Uterus (tissue), 4 donors: ENCODE results near the gene FAM83F. TPM values are rescaled to one million over a fixed set of nuclear protein-coding genes. Genes with fewer than 3 reads are reported as not detected.

Experiments
- DNase-seq, 2 donors: peaks; one replicate each; pipeline ENCODE4 v3.0.0-alpha.2; 2019 to 2020
- H3K27ac ChIP-seq, 2 donors: fragments of 200-600 bp; sonication (generic); 1 replicate in 1 of 2; 2 replicates in 1 of 2; pipeline ENCODE4 v1.5.1; 2016 to 2018
- H3K27me3 ChIP-seq, 2 donors: fragments of 200-600 bp; sonication (generic); one replicate each; pipeline ENCODE4 v1.5.1; 2018 to 2019; ENCODE audit warnings: control low read depth in 1 of 2
- H3K36me3 ChIP-seq, 2 donors: fragments of 200-600 bp; sonication (generic); one replicate each; pipeline ENCODE4 v1.5.1; 2019; ENCODE audit warnings: control low read depth in 1 of 2
- H3K4me1 ChIP-seq, 2 donors: fragments of 200-600 bp; sonication (generic); one replicate each; pipeline ENCODE4 v1.5.1; 2018 to 2019; ENCODE audit warnings: control low read depth in 1 of 2
- H3K4me3 ChIP-seq, 2 donors: fragments of 200-600 bp; sonication (generic); 1 replicate in 1 of 2; 2 replicates in 1 of 2; pipeline ENCODE4 v1.5.1; 2018 to 2019; ENCODE audit warnings: mild to moderate bottlenecking in 1 of 2
- H3K9me3 ChIP-seq, 2 donors: fragments of 200-600 bp; sonication (generic); one replicate each; pipeline ENCODE4 v1.5.1; 2019; ENCODE audit warnings: control low read depth in 1 of 2
- POLR2A ChIP-seq, 2 donors: fragments of 450-650 bp; IDR thresholded peaks; one replicate each; pipeline ENCODE4 v1.6.1; 2016; ENCODE audit warnings: antibody characterized with exemption in 2 of 2, mild to moderate bottlenecking in 1 of 2, moderate library complexity in 1 of 2
- intact Hi-C: fragments of 100-400 bp; cut with DNase I; formaldehyde crosslinking; loops from one replicate; pipeline ENCODE4 v1.15.1; 2023; ENCODE audit warnings: low total_unique reads
- total RNA-seq, 4 donors: library from RNA; depleted of rRNA in 3 of 4; stranded (reverse); fragments of >200 nt in 3 of 4; gene quantifications; one replicate each; pipeline versions ENCODE4 v1.1.0 to v1.2.4, GENCODE V29; 2014 to 2023
- TF ChIP-seq, protein P1 (sequence below), 4 experiments: fragments of 200-600 bp in 2 of 4; fragments of 450-650 bp in 2 of 4; sonication (generic) in 2 of 4; IDR thresholded peaks; one replicate each; pipeline ENCODE4 v1.5.1; 2016 to 2019; ENCODE audit warnings: antibody characterized with exemption in 4 of 4, mild to moderate bottlenecking in 2 of 4, moderate library complexity in 1 of 4
- donor health status: DM: yes; HTN: yes; CAD: no.

The FAM83F gene
- total RNA-seq, 4 donors from 2014 or later = under 0.01 to 2.6 (median 0.11) TPM

GRCh38 chr22:40007853-40008710 lies 13.3 kb downstream of the FAM83F start:
- no peak for TF ChIP-seq POLR2A (IDR thresholded peaks at IDR 0.05)
- TF ChIP-seq, protein P1, sequence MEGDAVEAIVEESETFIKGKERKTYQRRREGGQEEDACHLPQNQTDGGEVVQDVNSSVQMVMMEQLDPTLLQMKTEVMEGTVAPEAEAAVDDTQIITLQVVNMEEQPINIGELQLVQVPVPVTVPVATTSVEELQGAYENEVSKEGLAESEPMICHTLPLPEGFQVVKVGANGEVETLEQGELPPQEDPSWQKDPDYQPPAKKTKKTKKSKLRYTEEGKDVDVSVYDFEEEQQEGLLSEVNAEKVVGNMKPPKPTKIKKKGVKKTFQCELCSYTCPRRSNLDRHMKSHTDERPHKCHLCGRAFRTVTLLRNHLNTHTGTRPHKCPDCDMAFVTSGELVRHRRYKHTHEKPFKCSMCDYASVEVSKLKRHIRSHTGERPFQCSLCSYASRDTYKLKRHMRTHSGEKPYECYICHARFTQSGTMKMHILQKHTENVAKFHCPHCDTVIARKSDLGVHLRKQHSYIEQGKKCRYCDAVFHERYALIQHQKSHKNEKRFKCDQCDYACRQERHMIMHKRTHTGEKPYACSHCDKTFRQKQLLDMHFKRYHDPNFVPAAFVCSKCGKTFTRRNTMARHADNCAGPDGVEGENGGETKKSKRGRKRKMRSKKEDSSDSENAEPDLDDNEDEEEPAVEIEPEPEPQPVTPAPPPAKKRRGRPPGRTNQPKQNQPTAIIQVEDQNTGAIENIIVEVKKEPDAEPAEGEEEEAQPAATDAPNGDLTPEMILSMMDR (IDR thresholded peaks at IDR 0.05) = no peak
- no peaks in the 10 kb centered on the region for H3K4me1 ChIP-seq
- H3K9me3 ChIP-seq = no peaks in the 10 kb centered on the region
- intact Hi-C loops = no loop called here
- H3K4me3 ChIP-seq = no peak overlapping the region
- DNase-seq = no peak
- no peaks in the 10 kb centered on the region for H3K27me3 ChIP-seq
- H3K27ac ChIP-seq = no peak overlapping the region
- H3K36me3 ChIP-seq = no peaks in the 10 kb centered on the region

DNA sequence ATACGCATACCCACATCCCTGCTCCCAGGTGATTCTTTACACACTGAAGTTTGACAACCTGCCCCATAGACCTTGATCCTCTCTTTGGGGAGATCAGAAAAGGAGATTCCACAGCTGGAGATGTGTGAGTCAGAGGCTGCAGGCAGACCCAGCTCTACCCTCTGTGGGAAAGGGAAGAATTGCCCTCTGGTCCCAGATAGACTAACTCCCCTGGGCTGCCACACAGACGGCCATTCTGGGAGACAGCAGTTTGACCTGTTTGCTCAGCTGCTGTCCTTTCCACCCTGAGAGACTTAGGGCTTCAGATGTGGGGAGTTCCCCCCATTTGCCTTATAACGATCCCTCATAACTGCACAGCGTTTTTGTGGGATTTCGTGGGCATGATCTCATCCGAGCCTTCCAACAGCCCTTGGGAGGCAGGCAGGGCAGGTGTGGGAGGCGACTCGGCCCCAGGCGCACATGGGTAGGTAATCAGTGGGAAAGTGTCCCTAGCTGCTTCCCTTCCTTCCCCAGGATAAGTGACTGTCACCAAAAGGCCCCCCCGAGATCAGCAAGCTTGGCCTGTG lies 14.1 kb downstream of the FAM83F start:
- no peak overlapping the region for H3K27ac ChIP-seq
- intact Hi-C loops = no loop called here
- TF ChIP-seq, protein P1 (IDR thresholded peaks at IDR 0.05) = no peak
- no peak for TF ChIP-seq POLR2A (IDR thresholded peaks at IDR 0.05)
- H3K27me3 ChIP-seq = no peaks in the 10 kb centered on the region
- no peak overlapping the region for H3K4me3 ChIP-seq
- DNase-seq = no peak
- H3K36me3 ChIP-seq = no peaks in the 10 kb centered on the region
- no peaks in the 10 kb centered on the region for H3K9me3 ChIP-seq
- H3K4me1 ChIP-seq = no peaks in the 10 kb centered on the region

DNA sequence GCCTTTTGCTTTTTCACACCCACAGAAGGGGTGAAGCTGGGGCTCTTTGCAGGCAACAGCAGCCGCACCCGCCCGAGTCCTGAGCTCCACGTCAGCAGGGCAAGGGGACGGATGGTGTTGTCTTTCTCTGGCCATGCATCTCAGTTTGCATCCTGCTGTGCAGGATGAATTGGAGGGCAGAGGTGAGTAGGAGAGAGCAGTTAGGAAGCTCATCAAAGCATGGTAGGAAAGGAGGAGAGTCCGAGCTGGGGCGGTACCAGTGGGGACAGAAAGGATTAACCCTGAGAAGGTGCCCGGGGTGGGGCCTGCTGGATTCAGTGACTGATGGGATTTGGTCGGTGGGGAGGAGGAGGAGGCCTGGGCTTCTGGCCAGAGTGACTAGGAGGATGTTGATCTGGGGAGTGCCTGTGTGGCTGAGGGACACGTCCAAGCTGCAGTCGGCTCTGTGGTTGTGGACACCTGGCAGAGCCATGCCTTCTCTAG lies 14.6 kb downstream of the FAM83F start:
- Histone ChIP-seq H3K27me3 (no peaks in the 10 kb centered on the region), H3K4me3 (no peak overlapping the region), H3K9me3 (no peaks in the 10 kb centered on the region), H3K4me1 (no peaks in the 10 kb centered on the region), H3K36me3 (no peaks in the 10 kb centered on the region), H3K27ac (no peak overlapping the region)
- intact Hi-C loops = no loop called here
- no peak for DNase-seq
- TF ChIP-seq, protein P1 (IDR thresholded peaks at IDR 0.05) = no peak
- no peak for TF ChIP-seq POLR2A (IDR thresholded peaks at IDR 0.05)

DNA sequence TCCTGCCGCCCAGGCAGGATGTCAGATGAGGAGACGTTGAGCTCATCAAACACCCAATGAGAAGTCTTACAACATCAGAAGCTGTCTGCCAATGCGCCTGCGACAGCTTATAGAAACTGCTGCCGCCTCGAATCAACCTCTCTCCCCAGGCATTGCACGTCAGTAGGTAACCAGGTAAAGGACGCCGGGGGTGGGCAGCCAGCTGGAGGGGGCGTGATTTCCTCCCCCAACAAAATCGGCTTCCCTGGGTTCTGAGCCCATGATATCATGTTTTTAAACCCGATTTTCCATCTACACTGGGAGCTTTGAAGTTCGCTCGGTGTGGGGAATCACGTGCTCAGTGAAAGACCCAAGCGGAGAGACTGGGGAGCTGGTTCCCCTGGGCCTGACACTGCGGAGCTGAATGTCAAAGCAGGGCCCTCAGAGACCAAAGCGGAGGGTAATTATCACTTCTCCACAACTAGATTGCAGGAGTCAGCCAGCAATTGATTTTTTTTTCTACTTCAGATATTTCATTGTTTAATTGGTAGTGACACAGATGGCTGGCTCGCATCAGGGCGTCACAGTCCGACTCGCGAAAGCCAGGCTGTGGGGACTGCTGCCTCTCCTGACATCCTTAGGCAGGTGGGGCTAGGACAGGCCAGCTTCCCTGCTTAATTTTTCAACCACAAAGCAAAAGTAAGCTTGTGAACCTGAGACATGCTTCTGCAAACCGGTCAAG lies 15.4 kb downstream of the FAM83F start:
- Histone ChIP-seq H3K4me3 (no peak overlapping the region), H3K27me3 (no peaks in the 10 kb centered on the region), H3K4me1 (no peaks in the 10 kb centered on the region), H3K9me3 (no peaks in the 10 kb centered on the region), H3K27ac (no peak overlapping the region), H3K36me3 (no peaks in the 10 kb centered on the region)
- no peak for DNase-seq
- TF ChIP-seq, protein P1 (IDR thresholded peaks at IDR 0.05) = no peak
- TF ChIP-seq POLR2A (IDR thresholded peaks at IDR 0.05) = no peak
- intact Hi-C loops = no loop called here
